CD4-positive, alpha-beta T cell treated with Interleukin-21 for 1 hour (primary cell): Measurements from ENCODE around the gene CA10.
A peak's percentile ranks its signal among the peaks of the same experiment; 100 is the strongest.

ENCODE experiments used
- DNase-seq: peaks from one replicate; pipeline ENCODE4 v3.0.0-alpha.2; 2020

Gene CA10

GRCh38 chr17:51855806-51856205, 302.7 kb downstream of the CA10 start:
- no peak for DNase-seq

GRCh38 chr17:51853857-51854256, 304.7 kb downstream of the CA10 start:
- DNase-seq: no peak

GRCh38 chr17:51852603-51853002, 305.9 kb downstream of the CA10 start:
- DNase-seq: no peak

- DNase-seq: no peak
Measured at GRCh38 chr17:51850201-51850600, 308.3 kb downstream of the CA10 start.

- no peak for DNase-seq
Measured at GRCh38 chr17:51848451-51848850, 310.1 kb downstream of the CA10 start.

GRCh38 chr17:51846566-51846965, 311.9 kb downstream of the CA10 start:
- no peak for DNase-seq

GRCh38 chr17:51845776-51846175, 312.7 kb downstream of the CA10 start:
- no peak for DNase-seq

GRCh38 chr17:51842763-51843162, 315.8 kb downstream of the CA10 start:
- no peak for DNase-seq

- DNase-seq: no peak
Measured at GRCh38 chr17:51841669-51842068, 316.8 kb downstream of the CA10 start.

GRCh38 chr17:51840688-51841087, 317.8 kb downstream of the CA10 start:
- DNase-seq: no peak

GRCh38 chr17:51833620-51834019, 324.9 kb downstream of the CA10 start:
- DNase-seq: no peak

GRCh38 chr17:51833045-51833444, 325.5 kb downstream of the CA10 start:
- no peak for DNase-seq

- DNase-seq: no peak
Measured at GRCh38 chr17:51830886-51831285, 327.6 kb downstream of the CA10 start.

- no peak for DNase-seq
Measured at GRCh38 chr17:51830451-51830850, 328.1 kb downstream of the CA10 start.

- no peak for DNase-seq
Measured at GRCh38 chr17:51828901-51829300, 329.6 kb downstream of the CA10 start.

GRCh38 chr17:51827140-51827539, 331.4 kb downstream of the CA10 start:
- DNase-seq: no peak

GRCh38 chr17:51820766-51821165, 337.7 kb downstream of the CA10 start:
- no peak for DNase-seq

GRCh38 chr17:51820252-51820651, 338.3 kb downstream of the CA10 start:
- no peak for DNase-seq

- no peak for DNase-seq
Measured at GRCh38 chr17:51819341-51820219, 338.9 kb downstream of the CA10 start.

- DNase-seq: peak; percentile 3
Measured at GRCh38 chr17:51818777-51819176, 339.7 kb downstream of the CA10 start.

- DNase-seq: no peak
Measured at GRCh38 chr17:51817955-51818354, 340.6 kb downstream of the CA10 start.

GRCh38 chr17:51817117-51817516, 341.4 kb downstream of the CA10 start:
- no peak for DNase-seq

- no peak for DNase-seq
Measured at GRCh38 chr17:51815097-51815496, 343.4 kb downstream of the CA10 start.

GRCh38 chr17:51814521-51814920, 344.0 kb downstream of the CA10 start:
- no peak for DNase-seq

- no peak for DNase-seq
Measured at GRCh38 chr17:51813784-51814174, 344.7 kb downstream of the CA10 start.
